OCI-LY7 (cell line): Measurements from ENCODE around the gene PDSS2. TPM values are rescaled to one million over a fixed set of nuclear protein-coding genes. Genes with fewer than 3 reads are reported as not detected.

Source experiments
- BruUV-seq: library from RNA; stranded (reverse); fragments of 400-500 nt; replicated peaks from 2 replicates; lab custom pipeline; 2021; lab: Mats Ljungman, UMichigan
- CTCF ChIA-PET: fragments of 300-600 bp; sonication (Branson Sonifier 250); formaldehyde crosslinking; loops from one replicate; lab custom pipeline; 2022; ENCODE audit warnings: antibody characterized with exemption; ENCODE audit not compliant: unreplicated experiment; lab: Charles Lee
- POLR2A ChIA-PET: fragments of 300-600 bp; sonication (Branson Sonifier 250); formaldehyde crosslinking; loops from one replicate; lab custom pipeline; 2022; ENCODE audit warnings: antibody characterized with exemption; lab: Charles Lee
- DNase-seq: peaks from one replicate; pipeline ENCODE4 v3.0.0-alpha.2; 2015; ENCODE audit warnings: low spot score
- H2AFZ ChIP-seq: fragments of 200-600 bp; sonication (generic), shearing (Covaris generic); 2 replicates; pipeline ENCODE4 v1.6.1; 2014; ENCODE audit warnings: mild to moderate bottlenecking, antibody characterized with exemption, low read length, moderate library complexity
- H3K27ac ChIP-seq: fragments of 200-600 bp; sonication (generic); 2 replicates; pipeline ENCODE4 v1.5.1; 2014; ENCODE audit warnings: mixed run types, low read depth, mild to moderate bottlenecking, moderate library complexity, low read length, inconsistent platforms; ENCODE audit not compliant: poor library complexity, severe bottlenecking
- H3K36me3 ChIP-seq: fragments of 200-600 bp; sonication (generic); 2 replicates; pipeline ENCODE4 v1.6.1; 2014; ENCODE audit warnings: mild to moderate bottlenecking, antibody characterized with exemption, low read length, moderate library complexity, mixed read lengths; ENCODE audit not compliant: insufficient read depth
- H3K4me1 ChIP-seq: fragments of 200-600 bp; sonication (generic); 2 replicates; pipeline ENCODE4 v1.5.1; 2014; ENCODE audit warnings: mild to moderate bottlenecking, low read length; ENCODE audit not compliant: insufficient read depth, poor library complexity, severe bottlenecking
- H3K4me2 ChIP-seq: fragments of 200-600 bp; sonication (generic); 2 replicates; pipeline ENCODE4 v1.6.1; 2014; ENCODE audit warnings: mild to moderate bottlenecking, low read length
- H3K4me3 ChIP-seq: fragments of 200-600 bp; sonication (generic); 2 replicates; pipeline ENCODE4 v1.5.1; 2014; ENCODE audit warnings: mild to moderate bottlenecking, low read depth, low read length; ENCODE audit not compliant: poor library complexity, severe bottlenecking
- H3K79me2 ChIP-seq: fragments of 200-600 bp; sonication (generic); 2 replicates; pipeline ENCODE4 v1.6.1; 2016; ENCODE audit warnings: low read depth, mild to moderate bottlenecking, low read length, moderate library complexity, mixed read lengths; ENCODE audit not compliant: insufficient read depth
- H3K9me2 ChIP-seq: fragments of 200-600 bp; sonication (generic); 2 replicates; pipeline ENCODE4 v1.6.1; 2016; ENCODE audit warnings: mild to moderate bottlenecking, low read length, mixed read lengths; ENCODE audit not compliant: insufficient read depth
- H3K9me3 ChIP-seq: fragments of 200-600 bp; sonication (generic); 2 replicates; pipeline ENCODE4 v1.6.1; 2014; ENCODE audit warnings: mild to moderate bottlenecking, mixed run types, low read length, mixed read lengths
- H4K20me1 ChIP-seq: fragments of 200-600 bp; sonication (generic); 2 replicates; pipeline ENCODE4 v1.6.1; 2014; ENCODE audit warnings: mild to moderate bottlenecking, antibody characterized with exemption, low read length, moderate library complexity, mixed read lengths; ENCODE audit not compliant: insufficient read depth
- CTCF ChIP-seq: fragments of 200-600 bp; sonication (generic); conservative IDR thresholded peaks from 2 replicates; pipeline ENCODE4 v1.5.1; 2014; ENCODE audit warnings: mild to moderate bottlenecking, antibody characterized with exemption, low read length, moderate library complexity, mixed read lengths
- EZH2phosphoT487 ChIP-seq: fragments of 200-600 bp; sonication (generic); IDR thresholded peaks from 2 replicates; pipeline ENCODE4 v1.6.1; 2018; ENCODE audit warnings: low read depth, borderline replicate concordance, mild to moderate bottlenecking, mixed run types, antibody characterized with exemption, low read length, moderate library complexity, mixed read lengths
- intact Hi-C: fragments of 100-400 bp; cut with micrococcal nuclease; formaldehyde crosslinking; loops from one replicate; pipeline ENCODE4 v1.10.0; 2022; ENCODE audit not compliant: unreplicated experiment
- total RNA-seq, 2 experiments: library from RNA; depleted of rRNA in 1 of 2; stranded (reverse); fragments of >200 nt in 1 of 2; shearing (Covaris generic) in 1 of 2; gene quantifications; 2 replicates each; pipeline ENCODE4 v1.2.3, GENCODE V29; 2014 to 2022

PDSS2 gene
- total RNA-seq, 2 experiments from 2014 or later: 14.7 to 24.9 TPM

DNA sequence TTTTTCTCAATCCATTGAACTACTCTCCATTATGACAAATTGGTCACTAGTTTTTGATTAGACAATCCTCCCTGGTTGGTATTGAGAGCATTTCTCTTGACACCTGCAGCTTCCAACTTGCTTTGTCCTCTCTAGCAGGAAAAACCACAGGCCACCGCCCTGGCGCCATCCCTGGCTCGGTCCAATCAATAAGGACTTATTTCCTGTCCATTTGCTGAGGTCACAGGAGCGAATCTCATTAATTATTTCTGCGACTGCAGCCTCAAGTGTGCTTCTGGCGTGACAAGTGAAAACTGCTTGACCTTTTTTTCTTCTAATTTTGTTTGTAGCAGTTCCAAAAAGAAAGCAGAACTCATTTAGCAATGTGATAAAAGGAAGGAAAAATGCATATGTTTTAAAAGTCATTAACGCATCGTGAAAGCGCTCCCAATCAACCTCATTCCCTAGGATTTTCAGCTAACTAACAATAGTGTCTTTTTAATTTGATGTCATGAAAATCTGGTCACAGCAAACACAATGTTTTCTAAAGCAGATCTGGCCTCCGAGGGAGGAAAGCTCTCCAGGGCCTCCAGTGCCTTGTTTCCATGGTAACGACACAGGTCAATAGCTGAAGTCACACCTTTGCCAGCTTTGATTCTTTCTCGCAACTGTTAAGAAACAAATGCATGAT, 305.1 kb downstream of the PDSS2 start:
- Histone ChIP-seq H3K27ac (no peak overlapping the region), H4K20me1 (no peaks in the 10 kb centered on the region), H3K4me1 (peaks cover 10% of the 10 kb centered on the region), H3K9me2 (no peaks in the 10 kb centered on the region), H3K4me2 (no peak overlapping the region), H3K4me3 (no peak overlapping the region), H2AFZ (no peak overlapping the region), H3K9me3 (no peaks in the 10 kb centered on the region), H3K36me3 (no peaks in the 10 kb centered on the region), H3K79me2 (no peaks in the 10 kb centered on the region)
- intact Hi-C loops: no loop called here
- CTCF ChIA-PET: no interaction called here
- no peak for TF ChIP-seq EZH2phosphoT487
- no peak for TF ChIP-seq CTCF
- no peak for DNase-seq
- BruUV-seq: no TSS peak
- POLR2A ChIA-PET: interaction anchor here (0.7 kb wide), 2 partner anchors 8 to 106 kb away, joined by 3 read pairs; no protein-coding TSS in a partner anchor

- TSS peak; percentile 67 for BruUV-seq
- intact Hi-C loops: no loop called here
- H3K27ac ChIP-seq: no peak overlapping the region
Observed at GRCh38 chr6:107152638-107153430, 306.5 kb downstream of the PDSS2 start.

More at GRCh38 chr6:107152638-107153430, 306.5 kb downstream of the PDSS2 start:
- Histone ChIP-seq H3K4me2 (no peak overlapping the region), H4K20me1 (no peaks in the 10 kb centered on the region), H3K9me3 (no peaks in the 10 kb centered on the region), H2AFZ (no peak overlapping the region), H3K36me3 (no peaks in the 10 kb centered on the region), H3K4me1 (peaks cover 10% of the 10 kb centered on the region), H3K9me2 (no peaks in the 10 kb centered on the region), H3K79me2 (no peaks in the 10 kb centered on the region), H3K4me3 (no peak overlapping the region)
- POLR2A ChIA-PET: interaction anchor here (0.6 to 1.2 kb wide), 4 partner anchors 10 to 396 kb away, joined by 3 to 4 read pairs (median 3); no protein-coding TSS in a partner anchor
- TF ChIP-seq EZH2phosphoT487 (no peak), CTCF (no peak)
- CTCF ChIA-PET: no interaction called here
- DNase-seq: no peak
